Liver (tissue), 9 donors: Measurements from ENCODE around the gene FNDC1. TPM values are rescaled to one million over a fixed set of nuclear protein-coding genes. Genes with fewer than 3 reads are reported as not detected.
A peak's percentile ranks its signal among the peaks of the same experiment; 100 is the strongest.

ENCODE experiments used
- DNase-seq: peaks from one replicate; pipeline ENCODE4 v3.0.0-alpha.2; 2017; ENCODE audit warnings: low spot score
- H3K27ac ChIP-seq, 2 donors: one replicate each; pipeline ENCODE4 v1.7.0; 2013; ENCODE audit warnings: inconsistent platforms in 2 of 2, low read length in 2 of 2, control low read depth in 1 of 2, low read depth in 1 of 2, mild to moderate bottlenecking in 1 of 2
- H3K27me3 ChIP-seq, 4 donors: one replicate each; pipeline versions ENCODE4 v1.6.1 to v1.7.0; 2013; ENCODE audit warnings: low read length in 3 of 4, inconsistent platforms in 1 of 4, mild to moderate bottlenecking in 1 of 4, moderate library complexity in 1 of 4; ENCODE audit not compliant: control insufficient read depth in 4 of 4, insufficient read depth in 4 of 4
- H3K36me3 ChIP-seq, 4 donors: one replicate each; pipeline versions ENCODE4 v1.6.1 to v1.7.0; 2013; ENCODE audit warnings: low read length in 3 of 4, mild to moderate bottlenecking in 3 of 4, low read depth in 1 of 4, moderate library complexity in 1 of 4; ENCODE audit not compliant: control insufficient read depth in 4 of 4, insufficient read depth in 3 of 4
- H3K4me1 ChIP-seq, 4 donors: one replicate each; pipeline versions ENCODE4 v1.6.1 to v1.7.0; 2013; ENCODE audit warnings: low read length in 3 of 4, mild to moderate bottlenecking in 3 of 4, moderate library complexity in 1 of 4; ENCODE audit not compliant: control insufficient read depth in 4 of 4, insufficient read depth in 4 of 4
- H3K4me3 ChIP-seq, 3 donors: one replicate each; pipeline versions ENCODE4 v1.6.1 to v1.7.0; 2013; ENCODE audit warnings: low read length in 3 of 3, control low read depth in 1 of 3, low read depth in 1 of 3, mild to moderate bottlenecking in 1 of 3
- H3K9ac ChIP-seq, 2 donors: one replicate each; pipeline ENCODE4 v1.7.0; 2013; ENCODE audit warnings: low read length in 2 of 2, mild to moderate bottlenecking in 2 of 2, moderate library complexity in 2 of 2, control low read depth in 1 of 2, low read depth in 1 of 2
- H3K9me3 ChIP-seq, 4 donors: one replicate each; pipeline versions ENCODE4 v1.6.1 to v1.7.0; 2013; ENCODE audit warnings: low read length in 3 of 4; ENCODE audit not compliant: control insufficient read depth in 4 of 4
- ATF3 ChIP-seq: IDR thresholded peaks from 2 replicates; pipeline ENCODE4 v1.6.1; 2016; ENCODE audit warnings: antibody characterized with exemption
- EGR1 ChIP-seq, 2 donors: IDR thresholded peaks; 2 replicates each; pipeline ENCODE4 v1.6.1; 2016 to 2018; ENCODE audit warnings: antibody characterized with exemption in 2 of 2, low read depth in 2 of 2
- FOXA1 ChIP-seq: IDR thresholded peaks from 2 replicates; pipeline ENCODE4 v1.6.1; 2016; ENCODE audit warnings: antibody characterized with exemption
- FOXA2 ChIP-seq: IDR thresholded peaks from 2 replicates; pipeline ENCODE4 v1.6.1; 2016; ENCODE audit warnings: antibody characterized with exemption
- HNF4A ChIP-seq, 2 donors: conservative IDR thresholded peaks; 2 replicates each; pipeline ENCODE4 v1.6.1; 2016; ENCODE audit warnings: antibody characterized with exemption in 2 of 2, mild to moderate bottlenecking in 2 of 2
- MAX ChIP-seq: IDR thresholded peaks from 2 replicates; pipeline ENCODE4 v1.6.1; 2016; ENCODE audit warnings: antibody characterized with exemption
- NR2F2 ChIP-seq: IDR thresholded peaks from 2 replicates; pipeline ENCODE4 v1.6.1; 2016; ENCODE audit warnings: antibody characterized with exemption
- RAD21 ChIP-seq, 2 donors: IDR thresholded peaks; 2 replicates each; pipeline ENCODE4 v1.6.1; 2016; ENCODE audit warnings: antibody characterized with exemption in 2 of 2, mild to moderate bottlenecking in 2 of 2
- REST ChIP-seq: IDR thresholded peaks from 2 replicates; pipeline ENCODE4 v1.6.1; 2016; ENCODE audit warnings: antibody characterized with exemption, mild to moderate bottlenecking
- YY1 ChIP-seq: IDR thresholded peaks from 2 replicates; pipeline ENCODE4 v1.6.1; 2016; ENCODE audit warnings: antibody characterized with exemption, mild to moderate bottlenecking
- ZBTB33 ChIP-seq: IDR thresholded peaks from 2 replicates; pipeline ENCODE4 v1.6.1; 2016; ENCODE audit warnings: antibody characterized with exemption
- WGBS: extraction: QIAGEN DNeasy Blood & Tissue Kit; methylation state at CpG from one replicate; pipeline ENCODE4 v1.1.7; 2013; 5-methylcytosine and 5-hydroxymethylcytosine counted together
- polyA plus RNA-seq, 2 donors: library from polyadenylated mRNA; stranded (reverse) in 1 of 2; unstranded in 1 of 2; fragments of 200-250 nt in 1 of 2; fragments of >200 nt in 1 of 2; fragmentation: Nextera tagmentation in 1 of 2; extraction: Ambion mirVana in 1 of 2; gene quantifications; one replicate each; pipeline versions ENCODE4 v1.2.1 to v1.2.3, GENCODE V29; 2013 to 2015
- total RNA-seq, 2 donors: library from RNA; depleted of rRNA; stranded (reverse); fragments of >200 nt; gene quantifications; one replicate each; pipeline ENCODE4 v1.2.3, GENCODE V29; 2014
- donor health status: healthy.
- donor health status: healthy.
- donor health status: healthy.
- donor health status: healthy.
- donor health status: healthy.

Gene FNDC1
- total and polyA plus RNA-seq, 4 donors, result 0.10 to 0.47 (median 0.17) TPM; not detected in 1

- TF ChIP-seq RAD21 (IDR thresholded peaks at IDR 0.05) (no peak), ZBTB33 (no peak), MAX (no peak), FOXA2 (no peak)
These were observed 42.8 kb downstream of the FNDC1 start (continued) for GRCh38 chr6:159212028-159212427.

GRCh38 chr6:159212525-159213280 is 43.5 kb downstream of the FNDC1 start:
- 91% methylated on average over 5 of the region's 5 CpGs for WGBS
- no peaks in the 10 kb centered on the region for H3K36me3 ChIP-seq
- no peak overlapping the region for H3K27ac ChIP-seq
- no peak for DNase-seq
- H3K9me3 ChIP-seq, result no peaks in the 10 kb centered on the region
- TF ChIP-seq HNF4A (conservative IDR thresholded peaks at IDR 0.05) (no peak), RAD21 (IDR thresholded peaks at IDR 0.05) (no peak), MAX (no peak), ATF3 (no peak), ZBTB33 (no peak), FOXA2 (no peak), EGR1 (IDR thresholded peaks at IDR 0.05; ENCODE audit: low read depth in 2 of 2) (no peak), YY1 (no peak), FOXA1 (no peak), REST (no peak)
- H3K4me3 ChIP-seq, result no peak overlapping the region
- no peaks in the 10 kb centered on the region for H3K4me1 ChIP-seq
- H3K27me3 ChIP-seq, result no peaks in the 10 kb centered on the region
- no peak overlapping the region for H3K9ac ChIP-seq

- WGBS, result 70% methylated on average over 3 of the region's 3 CpGs
These were observed 44.2 kb downstream of the FNDC1 start for GRCh38 chr6:159213405-159213804.

More at GRCh38 chr6:159213405-159213804, 44.2 kb downstream of the FNDC1 start:
- no peaks in the 10 kb centered on the region for H3K27me3 ChIP-seq
- no peak overlapping the region for H3K4me3 ChIP-seq
- H3K27ac ChIP-seq, result no peak overlapping the region
- H3K4me1 ChIP-seq, result no peaks in the 10 kb centered on the region
- TF ChIP-seq REST (no peak), NR2F2 (peak; percentile 28)
- no peak for DNase-seq
- no peaks in the 10 kb centered on the region for H3K36me3 ChIP-seq
- no peak overlapping the region for H3K9ac ChIP-seq
- H3K9me3 ChIP-seq, result no peaks in the 10 kb centered on the region
